H1 (cell line): Measurements from ENCODE around the gene SLCO6A1. TPM values are rescaled to one million over a fixed set of nuclear protein-coding genes. Genes with fewer than 3 reads are reported as not detected.

Experiments
- CTCF ChIA-PET: fragments of 300-600 bp; sonication (Branson Sonifier 250); formaldehyde crosslinking; loops from one replicate; lab custom pipeline; 2021; ENCODE audit not compliant: partially characterized antibody; lab: Charles Lee
- POLR2A ChIA-PET: fragments of 300-600 bp; sonication (Branson Sonifier 250); formaldehyde crosslinking; loops from one replicate; lab custom pipeline; 2021; ENCODE audit warnings: inconsistent platforms; ENCODE audit not compliant: partially characterized antibody; lab: Charles Lee
- DNase-seq, 2 experiments: peaks; one replicate each; pipeline versions ENCODE4 v3.0.0 to v3.0.0-alpha.2; 2010 to 2022; ENCODE audit warnings: low spot score in 2 of 2, low read depth in 1 of 2, mixed read lengths in 1 of 2
- FAIRE-seq: peaks from 2 replicates; lab custom pipeline; 2011; peaks lifted over from hg19 to GRCh38; lab: Jason Lieb, UNC
- H2AFZ ChIP-seq: 2 replicates; pipeline ENCODE4 v1.8.1; 2012; ENCODE audit warnings: low read length, inconsistent platforms
- H2AK5ac ChIP-seq: 2 replicates; pipeline ENCODE4 v1.6.1; 2013; ENCODE audit warnings: low read depth, low read length
- H2BK120ac ChIP-seq: replicated peaks from 2 replicates; pipeline ENCODE3; 2013; ENCODE audit warnings: low read depth, low read length, inconsistent platforms
- H2BK12ac ChIP-seq: 2 replicates; pipeline ENCODE4 v1.6.1; 2013; ENCODE audit warnings: low read depth, low read length
- H2BK15ac ChIP-seq: 2 replicates; pipeline ENCODE4 v1.6.1; 2013; ENCODE audit warnings: low read length
- H2BK20ac ChIP-seq: 2 replicates; pipeline ENCODE4 v1.6.1; 2013; ENCODE audit warnings: low read length
- H2BK5ac ChIP-seq: 2 replicates; pipeline ENCODE4 v1.6.1; 2013; ENCODE audit warnings: low read depth, low read length
- H3K14ac ChIP-seq: 2 replicates; pipeline ENCODE4 v1.6.1; 2013; ENCODE audit warnings: inconsistent platforms; ENCODE audit not compliant: insufficient read length
- H3K18ac ChIP-seq: 2 replicates; pipeline ENCODE4 v1.6.1; 2013; ENCODE audit warnings: low read length; ENCODE audit errors: extremely low read depth
- H3K23ac ChIP-seq: 2 replicates; pipeline ENCODE4 v1.6.1; 2013; ENCODE audit warnings: inconsistent platforms; ENCODE audit not compliant: insufficient read length
- H3K23me2 ChIP-seq: 2 replicates; pipeline ENCODE4 v1.6.1; 2013; ENCODE audit warnings: low read depth, low read length
- H3K27ac ChIP-seq: 2 replicates; pipeline ENCODE4 v1.6.1; 2011; ENCODE audit warnings: low read depth, low read length, inconsistent platforms
- H3K27me3 ChIP-seq, 4 experiments: replicated peaks in 1 of 4; 1 replicate in 1 of 4; 2 replicates in 3 of 4; pipeline versions ENCODE4 v1.6.1 to v1.8.1; 2011 to 2013; ENCODE audit warnings: low read length in 3 of 4, mild to moderate bottlenecking in 3 of 4, inconsistent platforms in 2 of 4, mixed read lengths in 2 of 4, moderate library complexity in 1 of 4; ENCODE audit not compliant: control insufficient read depth in 3 of 4, insufficient read depth in 3 of 4; ENCODE audit errors: extremely low read depth in 1 of 4
- H3K36me3 ChIP-seq, 4 experiments: 2 replicates each; pipeline versions ENCODE4 v1.6.1 to v1.8.1; 2011 to 2013; ENCODE audit warnings: mild to moderate bottlenecking in 4 of 4, low read length in 3 of 4, moderate library complexity in 2 of 4, control low read depth in 1 of 4, inconsistent platforms in 1 of 4; ENCODE audit not compliant: insufficient read depth in 4 of 4, control insufficient read depth in 2 of 4
- H3K4ac ChIP-seq: replicated peaks from 2 replicates; pipeline ENCODE3; 2013; ENCODE audit warnings: low read length, low read depth, mixed read lengths, inconsistent platforms; ENCODE audit not compliant: insufficient read length
- H3K4me1 ChIP-seq, 4 experiments: replicated peaks in 1 of 4; 1 replicate in 1 of 4; 2 replicates in 3 of 4; pipeline versions ENCODE4 v1.6.1 to v1.8.1; 2011 to 2013; ENCODE audit warnings: low read length in 3 of 4, inconsistent platforms in 2 of 4, mixed read lengths in 1 of 4; ENCODE audit not compliant: insufficient read depth in 4 of 4, control insufficient read depth in 3 of 4
- H3K4me2 ChIP-seq, 2 experiments: 2 replicates each; pipeline versions ENCODE4 v1.6.1 to v1.8.1; 2011 to 2013; ENCODE audit warnings: low read depth in 2 of 2, low read length in 2 of 2, control low read depth in 1 of 2, inconsistent platforms in 1 of 2, mild to moderate bottlenecking in 1 of 2; ENCODE audit not compliant: insufficient read depth in 1 of 2
- H3K4me3 ChIP-seq, 4 experiments: fragments of 200-600, 300-600 bp in 1 of 4; sonication (generic), shearing (Covaris generic), sonication (Bioruptor Twin) in 1 of 4; 2 replicates each; pipeline versions ENCODE4 v1.5.1 to v1.8.1; 2011 to 2016; ENCODE audit warnings: low read length in 4 of 4, low read depth in 3 of 4, control low read depth in 2 of 4, inconsistent platforms in 2 of 4, mild to moderate bottlenecking in 2 of 4, mixed read lengths in 1 of 4, moderate library complexity in 1 of 4; ENCODE audit not compliant: insufficient read depth in 2 of 4; ENCODE audit errors: extremely low read depth in 1 of 4
- H3K56ac ChIP-seq: replicated peaks from 2 replicates; pipeline ENCODE3; 2013; ENCODE audit warnings: low read depth, mild to moderate bottlenecking, mixed read lengths, low read length, inconsistent platforms; ENCODE audit not compliant: insufficient read length
- H3K79me1 ChIP-seq: 2 replicates; pipeline ENCODE4 v1.6.1; 2013; ENCODE audit warnings: low read depth, low read length, control low read depth
- H3K79me2 ChIP-seq, 2 experiments: 2 replicates each; pipeline versions ENCODE4 v1.6.1 to v1.8.1; 2012 to 2013; ENCODE audit warnings: low read length in 2 of 2, mild to moderate bottlenecking in 2 of 2, inconsistent platforms in 1 of 2; ENCODE audit not compliant: insufficient read depth in 2 of 2, control insufficient read depth in 1 of 2
- H3K9ac ChIP-seq, 4 experiments: replicated peaks in 1 of 4; 1 replicate in 1 of 4; 2 replicates in 3 of 4; pipeline versions ENCODE4 v1.6.1 to v1.8.1; 2011 to 2013; ENCODE audit warnings: low read depth in 3 of 4, low read length in 3 of 4, control low read depth in 2 of 4, mild to moderate bottlenecking in 2 of 4, moderate library complexity in 2 of 4, inconsistent platforms in 1 of 4; ENCODE audit errors: extremely low read depth in 1 of 4
- H3K9me3 ChIP-seq, 2 experiments: 2 replicates each; pipeline versions ENCODE4 v1.6.1 to v1.8.1; 2012 to 2013; ENCODE audit warnings: mild to moderate bottlenecking in 2 of 2, moderate library complexity in 2 of 2, control low read depth in 1 of 2, inconsistent platforms in 1 of 2, low read depth in 1 of 2, low read length in 1 of 2, mixed read lengths in 1 of 2; ENCODE audit not compliant: insufficient read depth in 2 of 2
- H4K20me1 ChIP-seq, 2 experiments: replicated peaks in 1 of 2; 2 replicates each; pipeline versions ENCODE3 to v1.8.1; 2011 to 2013; ENCODE audit warnings: inconsistent platforms in 2 of 2, low read length in 2 of 2, mild to moderate bottlenecking in 1 of 2; ENCODE audit not compliant: insufficient read depth in 2 of 2, control insufficient read depth in 1 of 2
- H4K5ac ChIP-seq: 2 replicates; pipeline ENCODE4 v1.6.1; 2013; ENCODE audit warnings: low read length, low read depth, mixed read lengths, inconsistent platforms; ENCODE audit not compliant: insufficient read length
- H4K8ac ChIP-seq: 2 replicates; pipeline ENCODE4 v1.8.0; 2013; ENCODE audit warnings: mild to moderate bottlenecking, moderate library complexity, low read length, inconsistent platforms; ENCODE audit not compliant: insufficient read depth; ENCODE audit errors: extremely low read depth
- H4K91ac ChIP-seq: replicated peaks from 2 replicates; pipeline ENCODE3; 2013; ENCODE audit warnings: low read length, mixed read lengths, inconsistent platforms; ENCODE audit not compliant: insufficient read length
- ATF2 ChIP-seq: IDR thresholded peaks from 2 replicates; pipeline ENCODE4 v1.6.1; 2012; ENCODE audit warnings: low read length, inconsistent platforms
- CHD1 ChIP-seq: IDR thresholded peaks from 2 replicates; pipeline ENCODE4 v1.6.1; 2012; ENCODE audit warnings: low read depth, low read length, improper control_type of control experiment
- CHD2 ChIP-seq: IDR thresholded peaks from 2 replicates; pipeline ENCODE4 v1.6.1; 2012; ENCODE audit warnings: low read length, improper control_type of control experiment
- EGR1 ChIP-seq: IDR thresholded peaks from 2 replicates; pipeline ENCODE4 v1.6.1; 2011; ENCODE audit warnings: low read depth, low read length, borderline replicate concordance
- GTF2F1 ChIP-seq: IDR thresholded peaks from 2 replicates; pipeline ENCODE4 v1.6.1; 2012; ENCODE audit warnings: low read depth, low read length, improper control_type of control experiment, borderline replicate concordance
- NANOG ChIP-seq: IDR thresholded peaks from 2 replicates; pipeline ENCODE4 v1.6.1; 2011; ENCODE audit warnings: low read length, low read depth, mild to moderate bottlenecking, inconsistent platforms; ENCODE audit not compliant: insufficient read depth, poor library complexity, severe bottlenecking
- PHF8 ChIP-seq: fragments of 200-600 bp; sonication (generic); conservative IDR thresholded peaks from 2 replicates; pipeline ENCODE4 v1.7.1; 2012; ENCODE audit warnings: low read depth, mild to moderate bottlenecking, inconsistent platforms, low read length, moderate library complexity
- RAD21 ChIP-seq, 2 experiments: IDR thresholded peaks in 1 of 2; conservative IDR thresholded peaks in 1 of 2; 2 replicates each; pipeline ENCODE4 v1.6.1; 2011; ENCODE audit warnings: low read depth in 2 of 2, low read length in 2 of 2, improper control_type of control experiment in 1 of 2, inconsistent platforms in 1 of 2, mild to moderate bottlenecking in 1 of 2, moderate library complexity in 1 of 2
- RBBP5 ChIP-seq: IDR thresholded peaks from 2 replicates; pipeline ENCODE4 v1.7.1; 2012; ENCODE audit warnings: low read depth, mild to moderate bottlenecking, inconsistent platforms, low read length, moderate library complexity, borderline replicate concordance
- SIRT6 ChIP-seq: IDR thresholded peaks from one replicate; pipeline ENCODE4 v1.7.1; 2012; ENCODE audit warnings: low read length, inconsistent platforms
- SIX5 ChIP-seq: IDR thresholded peaks from 2 replicates; pipeline ENCODE4 v1.6.1; 2011; ENCODE audit warnings: mild to moderate bottlenecking, low read depth, low read length
- SRF ChIP-seq: IDR thresholded peaks from 2 replicates; pipeline ENCODE4 v1.6.1; 2011; ENCODE audit warnings: mild to moderate bottlenecking, low read depth, low read length, moderate library complexity
- TAF1 ChIP-seq: IDR thresholded peaks from 2 replicates; pipeline ENCODE4 v1.6.1; 2011; ENCODE audit warnings: mild to moderate bottlenecking, low read depth, low read length
- WGBS, 2 experiments: shearing (Covaris generic) in 1 of 2; methylation state at CpG; one replicate each; pipeline versions ENCODE4 v1.1.6 to v1.1.7; 2013 to 2015; ENCODE audit warnings: low lambda C conversion rate in 2 of 2, mixed read lengths in 2 of 2, inconsistent platforms in 1 of 2, low coverage in 1 of 2, missing lambda C conversion rate in 1 of 2; ENCODE audit not compliant: insufficient replicate concordance in 2 of 2, insufficient coverage in 1 of 2, insufficient read length in 1 of 2; ENCODE audit errors: extremely low coverage in 1 of 2, missing lambda C conversion rate in 1 of 2; 5-methylcytosine and 5-hydroxymethylcytosine counted together
- polyA plus RNA-seq, 7 experiments: library from polyadenylated mRNA; depleted of rRNA in 3 of 7; stranded (reverse) in 5 of 7; unstranded in 2 of 7; fragments of >200 nt in 5 of 7; fragments of 200-250 nt in 2 of 7; gene quantifications; 1 replicate in 5 of 7; 2 replicates in 1 of 7; 4 replicates in 1 of 7; pipeline versions ENCODE4 v1.2.1 to v1.2.3, GENCODE V29; 2011 to 2013; ENCODE audit warnings: missing spikeins in 2 of 7, mixed read lengths in 2 of 7
- total RNA-seq: library from RNA; stranded (reverse); fragmentation: NEBNext Ultra II Directional; extraction: Animal tissue kit (Norgen Biotek cat#: 25700); gene quantifications from 2 replicates; pipeline ENCODE4 v1.2.1, GENCODE V29; 2021

Gene SLCO6A1
- total and polyA plus RNA-seq, 2 of the 8 experiments (the other 6 are each of a cell fraction or from before 2014, with no cell fraction given), result 0.06 to 0.56 TPM

- Histone ChIP-seq H2AK5ac (no peak overlapping the region), H2BK12ac (no peak overlapping the region), H3K18ac (no peak overlapping the region), H3K9me3 (no peaks in the 10 kb centered on the region), H2BK5ac (no peak overlapping the region), H3K4ac (no peak overlapping the region), H3K4me3 (no peak overlapping the region), H3K79me1 (no peaks in the 10 kb centered on the region), H4K91ac (no peak overlapping the region), H2AFZ (no peak overlapping the region), H3K14ac (no peak overlapping the region), H3K27me3 (no peaks in the 10 kb centered on the region), H4K20me1 (no peaks in the 10 kb centered on the region), H3K27ac (no peak overlapping the region), H3K9ac (no peak overlapping the region), H2BK120ac (no peak overlapping the region), H4K8ac (no peak overlapping the region), H3K56ac (no peak overlapping the region), H3K79me2 (no peaks in the 10 kb centered on the region), H3K23ac (no peak overlapping the region), H3K4me2 (no peak overlapping the region), H3K23me2 (no peaks in the 10 kb centered on the region; the same call in 1 of the 2 replicates), H4K5ac (no peak overlapping the region), H3K4me1 (no peaks in the 10 kb centered on the region), H2BK15ac (no peak overlapping the region), H3K36me3 (no peaks in the 10 kb centered on the region), H2BK20ac (no peak overlapping the region)
- CTCF ChIA-PET, result interaction anchor here (1.6 kb wide), 1 partner anchor 133 kb away, joined by 5 read pairs; no protein-coding TSS in a partner anchor
- WGBS, 2 experiments, result 86% methylated on average over 1 of the region's 1 CpG; no CpG with 5 or more reads in 1 of the 2 experiments
- POLR2A ChIA-PET, result no interaction called here
- no peak for DNase-seq
- no peak for FAIRE-seq
- TF ChIP-seq SIX5, result no peak
- TF ChIP-seq GTF2F1, result no peak
- no peak for TF ChIP-seq SRF
- TF ChIP-seq ATF2, result no peak
- TF ChIP-seq EGR1, result no peak
- TF ChIP-seq CHD2, result no peak
- no peak for TF ChIP-seq RAD21 (IDR thresholded peaks at IDR 0.05 in 1 of 2, conservative IDR thresholded peaks at IDR 0.05 in 1 of 2; ENCODE audit: low read depth in 2 of 2, low read length in 2 of 2)
- TF ChIP-seq NANOG, result no peak
- TF ChIP-seq PHF8, result no peak
- no peak for TF ChIP-seq TAF1
- TF ChIP-seq CHD1, result no peak
- TF ChIP-seq RBBP5, result no peak
- no peak for TF ChIP-seq SIRT6
Observed at GRCh38 chr5:102385365-102385764, 113.4 kb downstream of the SLCO6A1 start.
